ENCODE measurements around the gene FBXO34. TPM values are rescaled to one million over a fixed set of nuclear protein-coding genes. Genes with fewer than 3 reads are reported as not detected.

FBXO34 gene
- total RNA-seq = 13.6 and 14.5 TPM in 2 replicates

GRCh38 chr14:55270832-55271571 is at the start of gene FBXO34:
TSS of gene FBXO34 (plus strand) at chr14:55271421. CDS start at chr14:55350391, 78,970 bp downstream.

Other genes with a start within 250 kb of the FBXO34 start
- 7.8 and 9.6 TPM in 2 replicates for gene WDHD1, start 244.3 kb upstream of the FBXO34 start, total RNA-seq
- 10.9 and 12.2 TPM in 2 replicates for gene SOCS4, start 244.2 kb upstream of the FBXO34 start, total RNA-seq
- 4.7 and 8.5 TPM in 2 replicates for gene MAPK1IP1L, start 219.8 kb upstream of the FBXO34 start, total RNA-seq
- 302 and 682 TPM in 2 replicates for gene LGALS3, start 142.2 kb upstream of the FBXO34 start, total RNA-seq
- 1.3 and 5.4 TPM in 2 replicates for gene DLGAP5, start 79.8 kb upstream of the FBXO34 start, total RNA-seq
- 12.1 and 17.2 TPM in 2 replicates for gene ATG14, start 140.4 kb downstream of the FBXO34 start, total RNA-seq
- gene TBPL2, start 169.2 kb downstream of the FBXO34 start, total RNA-seq = not detected in 2 replicates